Urothelium cell line (cell line): ENCODE data around the gene DKK1.

Source experiments
- DNase-seq: peaks from one replicate; pipeline ENCODE4 v3.0.0; 2011; ENCODE audit warnings: low spot score, mixed read lengths
- FAIRE-seq: peaks from 2 replicates; lab custom pipeline; 2011; peaks lifted over from hg19 to GRCh38; lab: Jason Lieb, UNC

The DKK1 gene, protein sequence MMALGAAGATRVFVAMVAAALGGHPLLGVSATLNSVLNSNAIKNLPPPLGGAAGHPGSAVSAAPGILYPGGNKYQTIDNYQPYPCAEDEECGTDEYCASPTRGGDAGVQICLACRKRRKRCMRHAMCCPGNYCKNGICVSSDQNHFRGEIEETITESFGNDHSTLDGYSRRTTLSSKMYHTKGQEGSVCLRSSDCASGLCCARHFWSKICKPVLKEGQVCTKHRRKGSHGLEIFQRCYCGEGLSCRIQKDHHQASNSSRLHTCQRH

DNA sequence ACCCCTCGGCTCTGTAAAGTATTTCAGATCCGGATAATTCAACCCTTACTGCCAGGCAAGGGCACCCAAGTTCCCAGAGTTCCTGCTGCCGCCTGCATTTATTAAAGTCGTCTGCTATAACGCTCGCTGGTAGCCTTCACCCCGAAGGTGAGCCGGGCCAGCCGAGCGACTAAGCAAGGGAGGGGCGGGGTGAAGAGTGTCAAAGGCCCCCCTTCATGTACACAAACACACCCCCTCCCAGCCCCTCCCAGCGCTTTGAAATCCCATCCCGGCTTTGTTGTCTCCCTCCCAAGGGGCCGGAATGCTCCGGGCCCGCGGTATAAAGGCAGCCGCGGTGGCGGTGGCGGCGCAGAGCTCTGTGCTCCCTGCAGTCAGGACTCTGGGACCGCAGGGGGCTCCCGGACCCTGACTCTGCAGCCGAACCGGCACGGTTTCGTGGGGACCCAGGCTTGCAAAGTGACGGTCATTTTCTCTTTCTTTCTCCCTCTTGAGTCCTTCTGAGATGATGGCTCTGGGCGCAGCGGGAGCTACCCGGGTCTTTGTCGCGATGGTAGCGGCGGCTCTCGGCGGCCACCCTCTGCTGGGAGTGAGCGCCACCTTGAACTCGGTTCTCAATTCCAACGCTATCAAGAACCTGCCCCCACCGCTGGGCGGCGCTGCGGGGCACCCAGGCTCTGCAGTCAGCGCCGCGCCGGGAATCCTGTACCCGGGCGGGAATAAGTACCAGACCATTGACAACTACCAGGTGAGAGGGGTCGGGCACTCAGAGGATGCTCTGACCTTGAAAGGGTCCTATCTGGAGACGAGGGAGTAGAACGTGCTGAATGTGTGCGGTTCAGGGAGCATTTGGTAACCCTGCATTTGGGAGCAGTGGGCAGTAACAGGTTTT is at the start of gene DKK1:
TSS of gene DKK1 (plus strand) at position 349 of the 889 bp plus-strand sequence. CDS start at position 503, 154 bp downstream.
- FAIRE-seq (no peak), DNase-seq (no peak)

DNA sequence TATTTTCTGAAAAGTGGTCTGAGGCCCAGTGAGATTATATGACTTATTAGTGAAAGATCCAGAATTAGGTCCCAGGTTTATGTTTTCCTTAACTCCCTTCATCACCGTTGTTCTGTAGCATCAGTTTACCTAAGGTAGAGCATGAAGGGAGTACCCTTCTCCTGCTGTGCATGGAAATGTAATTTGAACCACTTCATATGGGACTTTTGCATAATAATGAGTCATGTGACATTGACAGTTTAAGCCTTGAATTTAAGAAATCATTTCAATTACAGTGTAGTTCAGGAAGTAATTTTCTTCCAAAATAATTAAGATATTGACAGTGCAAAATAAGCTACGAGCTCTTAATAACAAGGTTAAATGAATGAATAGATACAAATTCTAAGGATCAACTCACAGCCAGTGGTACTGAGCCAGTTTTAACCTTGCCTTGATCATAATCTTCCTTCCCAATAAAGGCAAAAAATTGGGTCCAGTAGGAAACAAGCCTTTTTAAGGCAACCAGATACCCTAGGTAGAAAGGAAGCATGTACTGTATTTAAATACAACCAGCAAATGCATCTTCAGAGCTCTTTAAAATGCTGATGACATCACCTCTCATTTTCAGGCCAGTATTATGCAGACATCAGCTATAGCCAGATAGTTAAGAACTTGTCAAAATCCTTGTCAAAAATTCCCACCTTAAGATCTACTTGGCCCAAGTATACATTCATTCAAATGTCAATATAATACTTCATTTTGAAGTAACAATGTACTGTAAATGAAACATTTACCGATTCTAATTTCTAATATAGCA is 48.8 kb upstream of the DKK1 start:
- FAIRE-seq (no peak), DNase-seq (no peak)

DNA sequence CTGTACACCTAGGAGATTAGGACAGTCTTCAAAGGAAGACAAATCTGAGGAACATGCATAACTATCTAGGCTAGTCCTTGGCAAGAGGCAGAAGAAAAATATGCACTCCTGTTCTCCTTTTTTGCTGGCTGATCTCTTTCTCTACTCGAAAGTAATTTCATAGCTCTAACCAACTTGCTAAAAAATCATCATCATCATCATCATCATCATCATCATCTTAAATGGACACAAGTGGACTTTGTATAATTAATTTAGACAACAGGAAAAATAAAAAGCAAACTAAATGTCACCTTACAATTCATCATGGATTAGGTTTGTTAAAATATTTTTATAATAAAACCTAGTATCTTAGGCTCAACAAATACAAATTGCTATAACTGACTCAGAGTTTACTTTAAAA is 47.2 kb upstream of the DKK1 start:
- DNase-seq (no peak), FAIRE-seq (no peak)

DNA sequence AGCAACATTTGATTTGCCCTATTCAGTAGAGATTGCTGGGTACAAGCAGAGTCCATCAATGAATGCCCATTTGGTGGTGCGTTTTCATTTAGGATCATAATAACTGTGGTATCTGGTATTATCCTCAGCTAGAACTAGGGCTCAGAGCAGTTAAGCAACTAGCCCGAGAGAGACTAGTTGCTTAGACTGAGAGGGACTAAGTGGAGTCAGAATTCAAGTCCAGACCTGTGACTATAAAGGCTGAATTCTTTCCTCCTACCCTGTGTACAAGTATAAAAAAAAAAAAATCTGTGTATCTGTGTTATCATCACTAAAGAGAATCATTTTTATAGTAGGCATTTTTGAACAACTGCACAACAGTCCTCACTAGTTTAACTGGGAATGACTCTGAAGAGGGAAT is 45.3 kb upstream of the DKK1 start:
- FAIRE-seq (no peak), DNase-seq (no peak)

DNA sequence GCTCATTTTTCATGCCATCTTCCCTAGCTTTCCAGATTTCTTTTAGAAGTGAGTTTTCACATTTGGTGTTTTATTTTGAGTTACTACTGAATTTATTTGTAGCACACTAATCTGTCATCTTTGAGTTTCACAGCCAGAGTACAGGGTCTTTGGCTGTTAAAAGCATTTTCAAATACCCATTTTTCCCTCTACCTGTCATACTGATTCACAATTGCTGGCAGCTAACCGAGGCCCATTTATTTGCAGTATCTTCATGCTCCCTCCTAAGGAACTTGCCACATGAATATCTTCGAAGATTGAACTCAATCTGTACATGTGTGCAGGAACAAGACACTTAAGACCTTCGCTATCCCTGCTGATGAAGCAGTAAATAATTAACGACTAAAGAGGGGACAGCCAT is 44.8 kb upstream of the DKK1 start:
- DNase-seq (no peak), FAIRE-seq (no peak)

DNA sequence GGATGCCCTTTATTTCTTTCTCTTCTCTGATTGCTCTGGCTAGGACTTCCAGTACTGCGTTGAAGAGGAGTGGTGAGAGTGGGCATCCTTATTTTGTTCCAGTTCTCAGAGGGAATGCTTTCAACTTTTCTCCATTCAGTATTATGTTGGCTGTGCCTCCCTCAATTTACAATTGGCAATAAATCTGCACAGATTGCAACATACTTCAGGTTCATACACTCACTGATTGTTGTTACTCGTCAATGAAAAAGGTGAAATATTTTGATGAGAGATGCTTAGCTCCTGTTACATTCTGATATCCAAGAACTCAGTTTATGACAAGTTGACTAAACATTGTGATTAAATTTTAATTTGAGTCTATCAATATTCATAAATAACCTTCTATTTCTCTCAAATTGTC is 37.9 kb upstream of the DKK1 start:
- FAIRE-seq: no peak
- DNase-seq: no peak

DNA sequence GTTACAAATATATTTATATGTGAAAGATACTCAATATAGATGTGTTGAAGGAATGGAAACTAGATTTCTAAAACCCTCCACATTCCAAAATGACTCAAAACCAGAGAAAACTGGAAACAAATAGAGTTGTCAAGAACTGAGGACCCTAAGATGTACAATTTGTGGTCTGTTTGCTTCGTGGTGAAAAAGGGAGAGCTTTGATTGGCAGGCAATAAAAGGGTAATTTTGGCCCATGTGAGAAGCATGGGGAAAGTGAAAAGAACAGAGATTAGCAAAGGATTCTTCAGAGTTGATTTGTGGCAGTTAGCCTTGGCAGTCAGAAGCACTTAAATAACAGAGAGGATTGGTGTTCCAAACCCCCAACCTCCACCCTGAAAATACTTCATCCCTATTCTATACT is 37.1 kb upstream of the DKK1 start:
- DNase-seq: no peak
- FAIRE-seq: no peak

DNA sequence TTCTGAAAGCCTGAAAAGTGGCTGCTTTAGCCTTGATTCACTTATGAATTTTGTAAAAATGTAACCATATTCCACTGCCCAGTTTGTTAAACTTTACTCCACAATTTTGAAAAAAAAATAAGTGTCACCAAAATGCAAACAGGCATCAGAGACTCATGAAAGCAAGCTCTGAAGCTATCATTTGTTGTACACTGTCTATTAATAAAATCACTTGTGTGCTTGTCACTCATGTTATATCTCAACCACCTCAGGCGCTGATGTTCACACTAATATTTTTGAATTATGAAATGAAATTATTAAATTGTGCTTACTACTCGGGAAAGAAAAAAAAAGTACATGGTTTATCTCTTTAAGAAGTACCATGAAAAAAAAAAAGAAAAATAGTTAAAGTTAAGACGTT is 34.5 kb upstream of the DKK1 start:
- DNase-seq: no peak
- no peak for FAIRE-seq

DNA sequence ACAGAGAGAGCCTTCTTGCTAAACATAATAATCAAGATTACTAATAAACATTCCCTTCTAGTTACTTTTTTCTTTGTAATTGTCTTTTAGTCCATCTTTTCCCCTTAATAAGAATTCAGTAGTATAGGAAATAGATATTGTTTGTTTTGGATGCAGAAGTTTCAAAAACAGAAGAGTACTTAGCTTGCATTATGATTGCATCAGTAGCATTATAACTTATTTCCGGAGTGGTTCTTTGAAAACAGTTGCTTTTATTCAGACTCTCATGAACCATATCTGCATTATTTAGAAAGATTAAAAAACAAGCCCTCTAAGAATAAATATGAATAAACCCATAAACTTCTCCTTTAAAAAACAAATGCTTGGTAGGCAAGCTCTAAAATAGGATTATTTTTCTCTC is 34.0 kb upstream of the DKK1 start:
- DNase-seq (no peak), FAIRE-seq (no peak)

DNA sequence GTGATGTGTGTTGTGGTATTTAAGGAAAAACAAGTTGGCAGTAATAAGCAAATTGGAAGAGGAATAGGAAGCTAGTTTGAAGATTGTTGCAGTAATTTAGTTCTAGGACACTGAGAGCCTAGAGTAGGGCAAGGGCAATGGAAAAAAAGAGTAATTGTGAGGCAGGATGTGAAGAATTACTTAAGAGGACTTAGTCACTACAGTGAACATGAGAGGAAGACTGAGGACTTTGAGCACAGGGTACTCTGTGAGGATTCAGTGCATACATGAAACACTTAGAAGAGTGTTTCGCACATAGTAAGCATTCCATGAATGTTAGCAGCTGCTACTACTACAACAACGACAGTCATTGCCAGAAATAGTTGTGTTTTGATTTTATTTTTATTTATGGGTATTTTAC is 30.9 kb upstream of the DKK1 start:
- no peak for DNase-seq
- no peak for FAIRE-seq

DNA sequence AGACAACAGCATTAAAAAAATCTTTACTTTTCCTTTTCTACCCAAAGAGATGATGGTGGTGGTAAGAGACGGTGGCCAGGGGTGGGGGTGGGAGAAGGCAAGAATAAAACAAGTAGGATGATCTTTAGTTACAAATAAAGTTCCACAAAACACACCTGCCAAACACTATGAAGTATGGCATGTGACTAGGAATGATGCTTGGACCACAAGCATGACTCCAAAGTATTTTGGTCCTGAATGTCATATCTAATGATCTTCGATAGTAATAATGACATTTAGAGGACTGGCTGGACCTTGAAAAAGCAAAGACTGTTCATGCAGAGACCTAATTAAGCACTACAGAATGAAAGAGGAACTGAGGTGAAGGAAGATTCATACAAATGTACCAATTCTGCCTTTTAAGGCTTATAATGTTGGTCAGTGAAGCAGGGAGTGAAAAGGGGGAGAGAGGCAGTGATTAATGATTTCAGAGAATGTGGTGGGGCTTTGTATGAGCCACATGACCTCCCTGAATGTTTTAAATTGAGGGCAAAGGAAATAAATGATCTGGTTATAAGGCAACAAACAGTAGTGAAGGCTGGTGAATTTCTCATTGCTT is 29.6 kb upstream of the DKK1 start:
- DNase-seq (no peak), FAIRE-seq (peak; percentile 76)

DNA sequence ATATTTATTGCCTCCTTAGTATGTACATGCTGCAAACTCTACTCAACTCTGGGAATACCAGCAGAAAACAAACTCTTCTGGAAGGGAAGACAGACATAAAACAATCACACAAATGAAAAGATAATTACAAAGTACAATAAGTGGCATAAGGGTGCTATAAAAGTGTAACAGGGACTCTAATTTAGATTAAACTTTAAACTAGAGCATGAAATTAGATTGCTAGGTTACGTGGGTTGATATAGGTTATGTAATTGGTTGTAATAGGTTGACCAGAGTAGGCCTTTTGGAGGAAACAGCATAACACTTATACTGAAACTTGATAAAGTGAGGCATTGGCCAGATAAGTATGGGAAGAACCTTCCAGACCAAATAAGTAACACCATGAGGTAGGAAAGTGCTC is 26.2 kb upstream of the DKK1 start:
- FAIRE-seq: no peak
- no peak for DNase-seq

DNA sequence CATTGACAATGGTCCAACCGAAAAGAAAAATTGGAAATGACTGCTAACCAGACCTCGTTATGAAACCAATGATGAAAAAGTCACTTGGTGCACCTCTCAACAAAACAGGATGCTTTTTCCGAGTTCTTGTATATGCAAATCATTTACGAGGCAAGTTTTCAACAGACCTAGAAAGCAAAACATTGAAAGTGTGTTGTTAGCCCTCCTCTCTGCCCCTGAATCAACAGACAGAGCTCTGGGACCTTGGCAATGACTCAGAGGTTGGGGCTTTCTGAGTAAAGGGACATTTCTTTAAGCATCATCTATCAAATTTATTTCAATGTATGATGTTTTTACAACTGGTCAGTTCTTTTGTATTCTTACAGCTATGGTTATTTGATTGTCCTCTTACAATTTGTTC is 16.3 kb upstream of the DKK1 start:
- FAIRE-seq (no peak), DNase-seq (no peak)

DNA sequence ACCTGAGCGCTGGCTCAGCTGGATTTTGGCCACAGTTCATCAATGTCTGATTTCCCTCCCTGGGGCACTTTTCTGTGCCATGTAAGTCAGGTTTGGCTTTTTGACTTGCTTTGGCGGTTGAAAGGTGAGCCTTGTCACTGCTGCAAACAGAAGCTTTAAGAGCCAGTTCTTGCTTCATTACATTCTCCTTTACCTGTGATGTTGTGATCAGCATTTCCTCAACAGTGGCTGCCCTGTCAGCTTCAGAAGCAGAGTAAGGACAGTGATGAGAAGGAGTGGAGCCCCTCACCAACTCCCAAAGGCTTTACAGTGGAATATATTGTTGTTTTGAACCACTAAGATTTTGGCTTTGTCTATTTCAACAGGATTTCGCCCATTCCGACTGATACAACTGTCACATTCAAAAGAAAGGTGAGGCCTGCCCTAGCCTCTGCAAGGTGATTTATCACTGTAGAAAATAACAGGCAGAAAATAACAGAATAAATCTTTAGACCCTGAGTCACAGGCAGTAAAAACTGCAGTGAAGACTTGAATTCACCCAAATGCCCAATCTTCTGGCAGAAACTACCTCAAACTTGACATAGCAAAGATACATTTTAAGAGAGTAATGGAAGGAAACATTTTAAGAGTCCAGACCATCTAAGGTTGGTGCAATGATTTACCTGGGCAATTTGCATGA is 13.3 kb upstream of the DKK1 start:
- no peak for FAIRE-seq
- DNase-seq: no peak

DNA sequence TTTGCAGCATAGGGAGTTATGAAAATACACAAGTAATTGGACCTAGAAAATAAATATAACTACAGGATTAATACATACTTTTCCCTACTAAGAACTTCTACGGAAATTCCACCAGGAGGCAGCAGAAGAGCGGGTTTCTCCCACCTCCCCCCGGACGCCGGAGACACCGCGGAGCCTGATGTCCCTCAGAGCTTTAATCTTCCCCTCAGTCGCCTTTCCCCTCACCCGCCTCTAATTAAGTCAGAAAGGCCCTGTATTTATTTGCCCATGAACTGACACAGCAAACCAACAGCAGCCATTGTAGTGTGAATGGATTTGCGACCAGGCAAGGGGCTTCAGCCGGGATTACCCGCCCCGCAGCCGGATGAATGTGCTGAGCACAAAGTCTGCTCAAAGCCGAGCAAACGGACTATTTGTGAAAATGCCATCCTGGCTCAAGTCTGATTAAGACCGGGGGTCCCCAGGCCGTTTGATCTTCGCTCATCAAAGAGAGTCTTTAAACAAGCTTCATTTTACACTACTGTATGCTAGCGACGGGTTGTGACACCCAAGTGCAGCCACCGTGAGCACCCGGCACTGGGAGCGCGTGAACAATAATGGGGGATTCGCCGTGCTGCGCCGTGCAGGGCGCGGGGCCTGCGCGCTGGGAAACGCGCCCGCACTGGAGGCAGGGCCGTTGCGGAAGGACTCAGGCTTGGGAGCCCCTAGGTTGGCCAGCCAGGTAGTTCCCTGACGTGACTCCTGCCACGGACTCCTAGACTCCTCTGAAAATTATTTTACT is 5.6 kb upstream of the DKK1 start:
- DNase-seq: peak; percentile 79
- no peak for FAIRE-seq

DNA sequence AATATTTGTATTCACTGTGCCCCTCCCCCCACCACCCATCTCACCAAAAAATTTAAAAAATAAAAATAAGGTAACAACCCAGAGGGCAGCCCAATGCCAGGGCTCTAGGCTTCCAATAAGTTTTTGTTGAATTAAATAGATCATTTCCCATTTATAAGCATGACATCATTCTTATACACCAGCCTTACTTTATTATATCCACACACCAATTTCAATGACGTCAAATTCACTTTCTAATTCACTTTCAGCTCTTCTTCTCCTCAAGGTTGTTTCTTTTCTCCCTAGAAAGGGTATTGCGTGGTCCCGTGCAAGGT is 1.2 kb upstream of the DKK1 start:
- no peak for DNase-seq

DNA sequence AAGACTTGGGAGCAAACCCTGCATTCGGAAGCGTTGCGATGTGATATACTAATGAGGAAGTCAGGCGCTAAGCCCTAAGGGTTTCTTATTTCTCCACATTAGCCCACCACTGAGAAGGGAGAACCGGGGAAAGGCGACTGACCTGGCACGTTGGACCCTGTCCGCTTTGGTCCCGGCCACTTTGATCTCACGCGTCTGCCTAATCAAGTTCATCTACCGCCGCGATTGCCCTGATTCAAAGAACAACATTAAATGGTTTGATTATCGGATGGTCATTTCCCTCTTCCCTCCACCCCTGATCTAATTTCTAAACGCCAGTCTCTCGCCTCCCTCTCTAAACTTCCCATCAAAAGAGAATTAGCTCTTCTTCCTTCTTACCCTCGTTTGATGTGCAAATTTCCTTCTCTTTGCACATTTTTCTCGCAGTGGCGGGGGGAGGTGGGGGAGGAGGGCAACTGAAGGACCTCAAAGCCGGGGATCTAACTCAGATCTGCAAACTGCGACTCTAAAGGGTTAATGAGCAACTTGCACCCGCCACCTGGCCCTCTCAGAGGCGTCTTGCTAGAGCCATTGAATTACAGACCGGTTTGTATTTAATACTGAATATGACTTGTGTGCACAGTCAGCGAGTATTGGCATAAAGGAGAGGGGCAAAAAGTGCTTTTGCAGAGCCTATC is 687 bp upstream of the DKK1 start:
- no peak for DNase-seq
- no peak for FAIRE-seq

More for the DNA sequence above, 1.2 kb upstream of the DKK1 start:
- no peak for FAIRE-seq

DNA sequence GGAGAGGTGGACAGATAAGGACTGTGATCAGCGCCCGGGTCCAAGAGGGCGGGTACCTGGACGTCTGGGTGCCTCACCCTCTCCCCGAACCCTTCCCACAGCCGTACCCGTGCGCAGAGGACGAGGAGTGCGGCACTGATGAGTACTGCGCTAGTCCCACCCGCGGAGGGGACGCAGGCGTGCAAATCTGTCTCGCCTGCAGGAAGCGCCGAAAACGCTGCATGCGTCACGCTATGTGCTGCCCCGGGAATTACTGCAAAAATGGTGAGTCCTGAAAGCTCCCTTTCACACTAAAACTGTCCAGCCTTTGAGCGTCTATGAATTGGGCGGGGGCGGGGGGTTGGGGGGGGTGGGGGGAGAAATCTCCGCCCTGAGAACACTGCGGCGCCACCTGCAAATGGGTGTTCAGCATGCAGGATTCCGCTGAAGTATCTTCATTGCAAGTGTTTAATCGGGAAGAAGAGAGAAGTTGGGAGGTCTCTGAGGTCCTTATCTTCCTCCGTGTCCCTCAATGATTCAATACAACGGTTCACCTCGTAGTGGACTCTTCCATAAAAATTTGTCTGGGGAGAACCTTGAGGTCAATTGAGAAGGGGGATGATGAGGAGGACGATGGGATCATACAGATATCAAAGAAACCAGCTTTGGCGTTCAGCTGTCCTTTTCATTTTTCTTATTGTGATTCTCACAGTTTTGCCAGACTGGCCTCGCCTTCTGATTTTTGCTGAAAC is 906 bp downstream of the DKK1 start:
- FAIRE-seq (no peak), DNase-seq (no peak)

DNA sequence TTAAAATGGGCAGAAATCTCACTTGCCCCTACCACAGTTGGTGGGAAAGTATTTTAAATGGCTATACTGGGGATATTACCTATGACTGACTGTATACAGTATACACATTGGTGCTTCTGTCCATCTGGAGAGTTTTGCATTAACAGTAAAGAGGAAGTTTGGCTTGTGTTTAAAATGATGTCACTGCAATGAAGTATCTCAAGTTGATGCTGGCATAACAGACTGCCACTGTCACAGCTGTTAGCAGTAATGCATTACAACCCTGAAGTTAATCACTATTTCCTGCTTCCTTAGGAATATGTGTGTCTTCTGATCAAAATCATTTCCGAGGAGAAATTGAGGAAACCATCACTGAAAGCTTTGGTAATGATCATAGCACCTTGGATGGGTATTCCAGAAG is 1.9 kb downstream of the DKK1 start:
- DNase-seq (no peak), FAIRE-seq (no peak)
